WTC11 (cell line): ENCODE measurements around the gene IQSEC1.

ENCODE experiments used
- ESRRA ChIP-seq: sonication (generic); formaldehyde crosslinking; IDR thresholded peaks from 2 replicates; pipeline ENCODE4 v1.8.1; 2022; ENCODE audit warnings: mild to moderate bottlenecking, missing genetic modification reagents, borderline replicate concordance
- FOXP4 ChIP-seq: sonication (generic); formaldehyde crosslinking; IDR thresholded peaks from 2 replicates; pipeline ENCODE4 v1.8.0; 2022; ENCODE audit warnings: mild to moderate bottlenecking, missing genetic modification reagents
- HMGA2 ChIP-seq: fragments of 250-450 bp; sonication (Bioruptor Pico); IDR thresholded peaks from 2 replicates; pipeline ENCODE4 v1.4.0; 2021; ENCODE audit warnings: mild to moderate bottlenecking, moderate library complexity
- JUN ChIP-seq: sonication (generic); formaldehyde crosslinking; IDR thresholded peaks from 2 replicates; pipeline ENCODE4 v1.8.0; 2023; ENCODE audit warnings: mild to moderate bottlenecking, missing genetic modification reagents
- MAX ChIP-seq: sonication (generic); formaldehyde crosslinking; IDR thresholded peaks from 2 replicates; pipeline ENCODE4 v1.8.0; 2022; ENCODE audit warnings: mild to moderate bottlenecking, missing genetic modification reagents
- MXD4 ChIP-seq: fragments of 250-450 bp; sonication (Bioruptor Pico); IDR thresholded peaks from 2 replicates; pipeline ENCODE4 v1.8.0; 2021; ENCODE audit warnings: mild to moderate bottlenecking, moderate library complexity, borderline replicate concordance
- NR3C1 ChIP-seq: sonication (generic); formaldehyde crosslinking; conservative IDR thresholded peaks from 2 replicates; pipeline ENCODE4 v1.8.1; 2023; ENCODE audit warnings: low read depth, mild to moderate bottlenecking, missing genetic modification reagents
- ZNF416 ChIP-seq: fragments of 250-450 bp; sonication (Bioruptor Pico); IDR thresholded peaks from 2 replicates; pipeline ENCODE4 v1.9.0; 2021; ENCODE audit warnings: mild to moderate bottlenecking, inconsistent platforms
- TF ChIP-seq, protein P1 (sequence below): fragments of 200-600 bp; IDR thresholded peaks from 2 replicates; pipeline ENCODE4 v1.8.0; 2022; ENCODE audit warnings: antibody characterized with exemption
- TF ChIP-seq, protein P2 (sequence below): sonication (generic); formaldehyde crosslinking; IDR thresholded peaks from 2 replicates; pipeline ENCODE4 v1.8.1; 2023; ENCODE audit warnings: mild to moderate bottlenecking, missing genetic modification reagents, borderline replicate concordance

DNA sequence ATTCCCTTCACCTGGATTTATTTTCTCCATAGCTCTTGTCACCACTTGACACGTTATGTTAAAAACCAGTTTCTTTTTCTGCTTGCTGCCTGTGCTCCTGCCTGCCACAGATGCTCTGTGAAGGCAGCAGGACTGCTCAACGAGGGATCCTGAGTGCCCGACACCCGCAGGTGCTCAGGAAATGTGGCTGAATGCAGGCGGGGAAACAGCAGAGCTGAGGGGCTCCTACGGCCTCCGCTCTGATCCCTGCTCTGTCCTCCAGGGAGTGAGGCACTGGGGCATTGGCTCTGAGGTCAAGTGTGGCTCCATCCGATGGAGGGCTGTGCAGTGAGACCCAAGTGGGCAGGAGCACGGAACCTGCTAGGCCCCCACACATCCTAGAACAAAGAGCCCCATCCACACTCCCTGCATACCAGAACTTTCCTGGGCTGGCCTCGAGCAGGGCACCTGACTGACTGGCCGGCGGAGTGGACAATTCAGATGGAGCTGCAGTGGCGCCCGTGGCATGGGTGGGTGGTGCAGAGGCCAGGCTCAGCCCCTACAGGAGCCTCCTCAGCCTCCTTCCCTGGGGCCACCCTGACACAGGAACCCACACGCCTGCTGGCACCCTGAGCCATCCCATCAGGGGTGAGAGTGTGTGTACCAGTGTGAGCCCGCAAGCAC, 27.9 kb downstream of the IQSEC1 start:
- TF ChIP-seq HMGA2 (CRISPR knock-in tag) (no peak), MAX (no peak), NR3C1 (CRISPR knock-in tag) (no peak), FOXP4 (CRISPR knock-in tag) (no peak), MXD4 (no peak), ESRRA (no peak), ZNF416 (CRISPR knock-in tag) (no peak), JUN (no peak)
- TF ChIP-seq, protein P1, sequence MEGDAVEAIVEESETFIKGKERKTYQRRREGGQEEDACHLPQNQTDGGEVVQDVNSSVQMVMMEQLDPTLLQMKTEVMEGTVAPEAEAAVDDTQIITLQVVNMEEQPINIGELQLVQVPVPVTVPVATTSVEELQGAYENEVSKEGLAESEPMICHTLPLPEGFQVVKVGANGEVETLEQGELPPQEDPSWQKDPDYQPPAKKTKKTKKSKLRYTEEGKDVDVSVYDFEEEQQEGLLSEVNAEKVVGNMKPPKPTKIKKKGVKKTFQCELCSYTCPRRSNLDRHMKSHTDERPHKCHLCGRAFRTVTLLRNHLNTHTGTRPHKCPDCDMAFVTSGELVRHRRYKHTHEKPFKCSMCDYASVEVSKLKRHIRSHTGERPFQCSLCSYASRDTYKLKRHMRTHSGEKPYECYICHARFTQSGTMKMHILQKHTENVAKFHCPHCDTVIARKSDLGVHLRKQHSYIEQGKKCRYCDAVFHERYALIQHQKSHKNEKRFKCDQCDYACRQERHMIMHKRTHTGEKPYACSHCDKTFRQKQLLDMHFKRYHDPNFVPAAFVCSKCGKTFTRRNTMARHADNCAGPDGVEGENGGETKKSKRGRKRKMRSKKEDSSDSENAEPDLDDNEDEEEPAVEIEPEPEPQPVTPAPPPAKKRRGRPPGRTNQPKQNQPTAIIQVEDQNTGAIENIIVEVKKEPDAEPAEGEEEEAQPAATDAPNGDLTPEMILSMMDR, result no peak
- TF ChIP-seq, protein P2, sequence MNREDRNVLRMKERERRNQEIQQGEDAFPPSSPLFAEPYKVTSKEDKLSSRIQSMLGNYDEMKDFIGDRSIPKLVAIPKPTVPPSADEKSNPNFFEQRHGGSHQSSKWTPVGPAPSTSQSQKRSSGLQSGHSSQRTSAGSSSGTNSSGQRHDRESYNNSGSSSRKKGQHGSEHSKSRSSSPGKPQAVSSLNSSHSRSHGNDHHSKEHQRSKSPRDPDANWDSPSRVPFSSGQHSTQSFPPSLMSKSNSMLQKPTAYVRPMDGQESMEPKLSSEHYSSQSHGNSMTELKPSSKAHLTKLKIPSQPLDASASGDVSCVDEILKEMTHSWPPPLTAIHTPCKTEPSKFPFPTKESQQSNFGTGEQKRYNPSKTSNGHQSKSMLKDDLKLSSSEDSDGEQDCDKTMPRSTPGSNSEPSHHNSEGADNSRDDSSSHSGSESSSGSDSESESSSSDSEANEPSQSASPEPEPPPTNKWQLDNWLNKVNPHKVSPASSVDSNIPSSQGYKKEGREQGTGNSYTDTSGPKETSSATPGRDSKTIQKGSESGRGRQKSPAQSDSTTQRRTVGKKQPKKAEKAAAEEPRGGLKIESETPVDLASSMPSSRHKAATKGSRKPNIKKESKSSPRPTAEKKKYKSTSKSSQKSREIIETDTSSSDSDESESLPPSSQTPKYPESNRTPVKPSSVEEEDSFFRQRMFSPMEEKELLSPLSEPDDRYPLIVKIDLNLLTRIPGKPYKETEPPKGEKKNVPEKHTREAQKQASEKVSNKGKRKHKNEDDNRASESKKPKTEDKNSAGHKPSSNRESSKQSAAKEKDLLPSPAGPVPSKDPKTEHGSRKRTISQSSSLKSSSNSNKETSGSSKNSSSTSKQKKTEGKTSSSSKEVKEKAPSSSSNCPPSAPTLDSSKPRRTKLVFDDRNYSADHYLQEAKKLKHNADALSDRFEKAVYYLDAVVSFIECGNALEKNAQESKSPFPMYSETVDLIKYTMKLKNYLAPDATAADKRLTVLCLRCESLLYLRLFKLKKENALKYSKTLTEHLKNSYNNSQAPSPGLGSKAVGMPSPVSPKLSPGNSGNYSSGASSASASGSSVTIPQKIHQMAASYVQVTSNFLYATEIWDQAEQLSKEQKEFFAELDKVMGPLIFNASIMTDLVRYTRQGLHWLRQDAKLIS (CRISPR knock-in tag), result no peak
